ENCODE data around the gene HIPK1. TPM values are rescaled to one million over a fixed set of nuclear protein-coding genes. Genes with fewer than 3 reads are reported as not detected.

Gene HIPK1
- total RNA-seq, 1 experiment from 2014 or later, result 40.1 TPM

DNA sequence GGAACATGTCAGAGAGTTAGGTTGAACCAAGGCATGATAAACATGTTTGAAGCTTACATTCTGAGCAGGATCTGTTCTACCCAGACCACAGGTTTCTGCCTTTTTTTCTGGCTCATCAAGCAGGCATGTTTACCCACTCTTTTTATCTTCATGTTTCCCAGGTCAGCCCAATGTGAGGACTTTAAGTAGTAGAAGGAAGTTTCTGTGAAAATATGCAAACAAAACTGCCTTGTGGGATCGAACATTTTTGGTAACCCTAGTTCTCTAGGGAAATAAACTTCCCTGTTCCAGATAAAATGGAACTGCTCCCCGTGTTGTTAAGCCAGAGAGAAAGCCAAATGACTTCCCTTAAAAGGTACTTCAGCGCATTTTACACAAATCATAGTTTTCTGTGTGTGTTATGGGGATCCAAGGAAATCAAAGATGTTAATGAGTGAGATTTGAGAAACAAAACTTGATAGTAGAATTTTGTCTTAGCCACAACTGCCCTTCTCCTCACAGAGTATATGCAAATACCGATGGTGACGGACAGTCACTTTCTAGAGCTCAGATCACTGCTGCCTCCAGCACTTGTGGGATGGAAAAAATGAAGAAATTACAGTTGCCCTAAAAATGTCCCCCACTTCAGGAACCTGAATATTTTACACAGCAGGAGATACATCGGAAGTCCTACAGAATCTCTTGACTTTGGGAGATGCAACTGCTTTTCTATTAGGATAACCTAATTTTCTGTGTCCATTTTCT is 765 bp upstream of the HIPK1 start:
- H3K36me3 ChIP-seq (ENCODE audit: control insufficient read depth in 1 of 2, insufficient read depth in 2 of 2, low read length in 2 of 2), result no peaks in the 10 kb centered on the region
- intact Hi-C loops (cut with micrococcal nuclease), result no loop called here
- H3K79me2 ChIP-seq (ENCODE audit: insufficient read depth, low read length), result peaks cover 35% of the 10 kb centered on the region
- no peak overlapping the region for H3K27ac ChIP-seq (ENCODE audit: low read depth, low read length)
- H3K9me3 ChIP-seq (ENCODE audit: control insufficient read depth in 1 of 2, insufficient read depth in 1 of 2, low read depth in 1 of 2, low read length in 2 of 2), result no peaks in the 10 kb centered on the region
- DNase-seq (ENCODE audit: low read depth, low spot score) (no peak), ATAC-seq (no peak)
- peak overlapping the region; percentile 92 for H3K4me2 ChIP-seq (ENCODE audit: low read length)
- BruUV-seq (replicated peaks), result no TSS peak
- TF ChIP-seq CEBPB (IDR thresholded peaks at IDR 0.05; ENCODE audit: low read depth) (no peak), EZH2phosphoT487 (IDR thresholded peaks at IDR 0.05; ENCODE audit: borderline replicate concordance) (no peak), POLR2AphosphoS5 (IDR thresholded peaks at IDR 0.05; ENCODE audit: low read depth, low read length) (no peak), POLR2A (IDR thresholded peaks at IDR 0.05; ENCODE audit: borderline replicate concordance, extremely low read depth, insufficient read depth, insufficient read length) (no peak), ZNF274 (IDR thresholded peaks at IDR 0.05; ENCODE audit: low read depth, low read length) (no peak)
- TF ChIP-seq, protein P1, sequence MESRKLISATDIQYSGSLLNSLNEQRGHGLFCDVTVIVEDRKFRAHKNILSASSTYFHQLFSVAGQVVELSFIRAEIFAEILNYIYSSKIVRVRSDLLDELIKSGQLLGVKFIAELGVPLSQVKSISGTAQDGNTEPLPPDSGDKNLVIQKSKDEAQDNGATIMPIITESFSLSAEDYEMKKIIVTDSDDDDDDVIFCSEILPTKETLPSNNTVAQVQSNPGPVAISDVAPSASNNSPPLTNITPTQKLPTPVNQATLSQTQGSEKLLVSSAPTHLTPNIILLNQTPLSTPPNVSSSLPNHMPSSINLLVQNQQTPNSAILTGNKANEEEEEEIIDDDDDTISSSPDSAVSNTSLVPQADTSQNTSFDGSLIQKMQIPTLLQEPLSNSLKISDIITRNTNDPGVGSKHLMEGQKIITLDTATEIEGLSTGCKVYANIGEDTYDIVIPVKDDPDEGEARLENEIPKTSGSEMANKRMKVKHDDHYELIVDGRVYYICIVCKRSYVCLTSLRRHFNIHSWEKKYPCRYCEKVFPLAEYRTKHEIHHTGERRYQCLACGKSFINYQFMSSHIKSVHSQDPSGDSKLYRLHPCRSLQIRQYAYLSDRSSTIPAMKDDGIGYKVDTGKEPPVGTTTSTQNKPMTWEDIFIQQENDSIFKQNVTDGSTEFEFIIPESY (IDR thresholded peaks at IDR 0.05; ENCODE audit: extremely low read depth, insufficient replicate concordance, low read length), result no peak
- TF ChIP-seq, protein P2, sequence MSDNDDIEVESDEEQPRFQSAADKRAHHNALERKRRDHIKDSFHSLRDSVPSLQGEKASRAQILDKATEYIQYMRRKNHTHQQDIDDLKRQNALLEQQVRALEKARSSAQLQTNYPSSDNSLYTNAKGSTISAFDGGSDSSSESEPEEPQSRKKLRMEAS (IDR thresholded peaks at IDR 0.05), result no peak
- ChIA-PET CTCF (interaction anchor here (2.1 kb wide), 1 partner anchor 23 kb away, joined by 5 read pairs; the partner anchor contains the start of gene DCLRE1B), POLR2A (interaction anchor here (1.0 to 3.5 kb wide), 3 partner anchors 8 to 23 kb away, joined by 5 to 24 read pairs (median 5); partner anchors contain the start of genes AP4B1 and DCLRE1B), RAD21 (ENCODE audit: low non-redundant PET in 1 of 2, low total read pairs in 2 of 2, uncharacterized antibody in 2 of 2, unreplicated experiment in 2 of 2) (interaction anchor here in 1 of 2 experiments (1.5 kb wide), 1 partner anchor 23 kb away, joined by 3 read pairs; the partner anchor contains the start of gene DCLRE1B)
- no peaks in the 10 kb centered on the region for H3K9me2 ChIP-seq (ENCODE audit: insufficient read depth)
- H3K27me3 ChIP-seq (ENCODE audit: insufficient read depth, low read length), result no peaks in the 10 kb centered on the region
- H3K4me3 ChIP-seq (replicated peaks in 1 of 2; ENCODE audit: low read depth in 1 of 2, low read length in 2 of 2), result peak overlapping the region; percentile 74 to 84
- H4K20me1 ChIP-seq (ENCODE audit: insufficient read depth), result no peaks in the 10 kb centered on the region
- peak overlapping the region; percentile 64 for H3K9ac ChIP-seq (ENCODE audit: low read length)
- peaks cover 13 to 29% of the 10 kb centered on the region in 2 experiments; a peak in 3 of 4 replicates for H3K4me1 ChIP-seq (ENCODE audit: control insufficient read depth in 1 of 2, insufficient read depth in 2 of 2, low read length in 2 of 2)
- H2AFZ ChIP-seq (ENCODE audit: low read depth, low read length, poor library complexity, severe bottlenecking), result peak overlapping the region; percentile 53
